Right forelimb (tissue), 1 donor: ENCODE measurements around the gene TPP1.
A peak's percentile ranks its signal among the peaks of the same experiment; 100 is the strongest.

ENCODE experiments used
- DNase-seq: peaks from one replicate; pipeline ENCODE4 v3.0.0-alpha.2; 2018

The TPP1 gene

DNA sequence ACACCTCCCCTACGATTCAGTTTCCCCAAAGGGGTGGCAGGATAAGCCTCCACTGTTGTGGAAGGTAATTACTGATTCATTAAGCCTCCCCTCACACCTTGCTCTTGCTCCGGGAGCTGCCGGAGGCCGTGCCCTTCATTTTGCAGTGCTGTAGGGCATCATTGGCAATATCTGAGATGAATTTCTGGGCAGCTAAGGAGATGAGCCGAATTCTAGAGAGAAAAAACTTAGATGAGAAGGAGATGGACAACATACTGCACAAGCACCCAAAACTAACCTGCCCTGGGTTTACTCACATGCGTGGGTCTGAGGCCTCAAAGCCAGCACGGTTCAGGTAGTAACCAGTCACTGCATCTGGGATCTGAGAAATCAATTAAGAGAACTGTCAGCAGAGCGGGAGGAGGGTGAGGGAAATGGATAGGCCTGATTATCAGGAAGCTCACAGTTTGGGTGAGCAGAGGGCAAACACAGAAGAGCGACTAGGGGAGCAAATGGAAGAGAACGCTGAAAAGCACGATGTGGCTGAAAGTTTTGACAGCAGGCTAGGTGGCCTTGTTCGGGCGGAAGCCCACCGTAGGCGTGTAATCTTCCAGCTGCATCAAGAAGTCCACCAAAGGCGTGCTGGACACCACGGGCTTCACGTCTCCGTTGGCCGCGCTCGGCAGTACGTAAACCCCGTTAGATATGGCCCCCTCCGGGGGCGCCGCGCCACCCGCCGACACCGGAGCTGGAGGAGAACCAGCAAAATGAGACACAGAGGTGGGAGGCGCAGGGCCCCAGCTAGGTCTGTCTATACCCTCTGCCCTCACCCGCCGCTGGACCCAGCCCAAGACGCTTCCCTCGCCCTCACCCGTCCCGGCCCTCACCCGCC is 7.9 kb downstream of the TPP1 start:
- peak; percentile 37 for DNase-seq

DNA sequence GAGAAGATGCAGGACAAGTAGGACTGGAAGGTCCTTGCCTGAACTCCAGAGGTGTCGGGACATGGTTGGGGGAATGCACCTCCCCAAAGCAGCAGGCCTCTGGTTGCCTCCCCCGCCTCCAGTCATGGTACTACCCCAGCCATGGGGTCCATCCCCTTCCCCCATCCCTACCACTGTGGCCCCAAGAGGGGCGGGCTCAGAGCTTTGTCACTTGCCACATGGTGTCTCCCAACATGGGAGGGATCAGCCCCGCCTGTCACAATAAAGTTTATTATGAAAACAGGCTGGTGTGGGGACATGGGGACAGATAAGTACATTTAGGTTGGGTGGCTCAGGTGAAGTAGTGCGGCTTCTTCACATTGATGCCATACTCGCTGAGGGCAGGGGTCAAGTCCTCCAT is 8.6 kb downstream of the TPP1 start:
- peak; percentile 41 for DNase-seq

DNA sequence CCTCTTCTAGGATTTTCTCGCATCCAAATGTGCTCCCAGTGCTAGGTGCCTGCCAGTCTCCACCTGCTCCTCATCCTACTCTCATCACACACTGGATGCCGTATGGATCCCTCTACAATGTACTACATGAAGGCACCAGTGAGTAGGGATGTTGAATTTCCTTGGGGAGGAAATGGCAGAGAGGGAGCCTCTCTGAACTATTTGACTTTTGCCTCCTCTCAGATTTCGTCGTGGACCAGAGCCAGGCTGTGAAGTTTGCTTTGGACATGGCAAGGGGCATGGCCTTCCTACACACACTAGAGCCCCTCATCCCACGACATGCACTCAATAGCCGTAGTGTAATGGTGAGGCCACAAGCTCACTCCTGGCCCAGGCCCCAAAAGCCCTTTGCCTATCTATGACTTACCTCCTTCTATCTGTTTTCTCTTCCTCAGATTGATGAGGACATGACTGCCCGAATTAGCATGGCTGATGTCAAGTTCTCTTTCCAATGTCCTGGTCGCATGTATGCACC is 9.7 kb downstream of the TPP1 start:
- peak; percentile 15 for DNase-seq

DNA sequence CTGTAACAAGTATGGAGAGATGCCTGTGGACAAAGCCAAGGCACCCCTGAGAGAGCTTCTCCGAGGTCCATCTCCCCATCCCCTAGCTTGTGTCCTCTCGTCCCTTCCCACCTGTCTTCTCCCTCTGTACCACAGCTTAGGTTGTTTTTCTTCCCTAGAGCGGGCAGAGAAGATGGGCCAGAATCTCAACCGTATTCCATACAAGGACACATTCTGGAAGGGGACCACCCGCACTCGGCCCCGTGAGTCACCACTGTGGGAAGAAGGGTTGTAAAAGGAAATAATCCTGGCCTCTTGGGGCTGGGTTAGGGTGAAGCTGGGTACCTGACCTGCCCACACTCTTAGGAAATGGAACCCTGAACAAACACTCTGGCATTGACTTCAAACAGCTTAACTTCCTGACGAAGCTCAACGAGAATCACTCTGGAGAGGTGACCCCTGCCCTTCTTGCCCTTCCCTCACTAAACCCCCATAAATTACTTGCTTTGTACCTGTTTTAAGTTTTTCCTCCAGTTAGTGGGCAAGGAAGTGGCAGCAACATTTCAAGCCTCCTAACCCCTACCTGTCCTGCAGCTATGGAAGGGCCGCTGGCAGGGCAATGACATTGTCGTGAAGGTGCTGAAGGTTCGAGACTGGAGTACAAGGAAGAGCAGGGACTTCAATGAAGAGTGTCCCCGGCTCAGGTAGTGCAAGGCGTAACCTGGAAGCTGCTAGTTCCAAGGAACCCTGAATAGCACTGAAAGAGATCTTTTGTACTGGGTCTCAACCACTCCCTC is 10.3 kb downstream of the TPP1 start:
- peak; percentile 35 for DNase-seq

DNA sequence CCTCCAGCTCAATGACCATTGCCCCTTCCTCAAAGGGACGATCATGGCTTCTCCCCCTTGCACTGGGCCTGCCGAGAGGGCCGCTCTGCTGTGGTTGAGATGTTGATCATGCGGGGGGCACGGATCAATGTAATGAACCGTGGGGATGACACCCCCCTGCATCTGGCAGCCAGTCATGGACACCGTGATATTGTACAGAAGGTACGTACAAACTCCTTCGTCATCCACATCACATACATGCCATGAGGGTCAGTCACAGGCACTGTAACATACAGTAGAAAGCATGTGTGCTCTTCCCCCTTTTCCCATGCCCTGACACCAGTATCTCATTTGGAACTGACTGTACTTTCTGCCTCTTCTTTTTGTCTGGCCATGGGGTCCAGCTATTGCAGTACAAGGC is 11.2 kb downstream of the TPP1 start:
- no peak for DNase-seq

DNA sequence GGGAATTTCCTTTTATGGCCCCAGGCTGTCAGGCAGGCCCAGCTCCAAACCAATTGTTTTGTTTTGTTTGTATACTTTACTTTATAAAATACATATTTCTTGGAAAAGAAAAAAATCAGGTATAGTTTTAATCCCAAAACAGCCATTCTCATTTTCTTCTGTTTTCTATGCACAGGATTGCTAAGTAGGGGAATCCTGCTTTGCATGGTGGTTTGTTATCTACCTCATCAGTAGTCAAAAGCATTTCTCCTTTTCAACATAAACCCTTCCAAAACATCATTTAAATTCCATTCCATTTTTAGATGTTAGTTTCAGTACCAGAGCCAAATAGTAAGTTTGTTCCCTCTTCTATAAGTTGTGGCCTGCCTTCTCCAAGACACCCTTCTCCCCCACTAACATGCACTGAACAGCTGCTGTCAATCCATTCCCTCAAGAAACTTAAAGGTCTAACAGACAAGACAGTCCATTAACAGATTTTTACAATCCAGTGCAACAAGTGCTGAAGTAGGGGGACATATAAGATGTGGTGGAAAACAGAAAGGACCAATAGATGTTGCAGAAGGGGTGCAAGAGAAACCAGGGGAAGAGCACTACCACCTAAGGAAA is 11.9 kb downstream of the TPP1 start:
- DNase-seq, result peak; percentile 15

DNA sequence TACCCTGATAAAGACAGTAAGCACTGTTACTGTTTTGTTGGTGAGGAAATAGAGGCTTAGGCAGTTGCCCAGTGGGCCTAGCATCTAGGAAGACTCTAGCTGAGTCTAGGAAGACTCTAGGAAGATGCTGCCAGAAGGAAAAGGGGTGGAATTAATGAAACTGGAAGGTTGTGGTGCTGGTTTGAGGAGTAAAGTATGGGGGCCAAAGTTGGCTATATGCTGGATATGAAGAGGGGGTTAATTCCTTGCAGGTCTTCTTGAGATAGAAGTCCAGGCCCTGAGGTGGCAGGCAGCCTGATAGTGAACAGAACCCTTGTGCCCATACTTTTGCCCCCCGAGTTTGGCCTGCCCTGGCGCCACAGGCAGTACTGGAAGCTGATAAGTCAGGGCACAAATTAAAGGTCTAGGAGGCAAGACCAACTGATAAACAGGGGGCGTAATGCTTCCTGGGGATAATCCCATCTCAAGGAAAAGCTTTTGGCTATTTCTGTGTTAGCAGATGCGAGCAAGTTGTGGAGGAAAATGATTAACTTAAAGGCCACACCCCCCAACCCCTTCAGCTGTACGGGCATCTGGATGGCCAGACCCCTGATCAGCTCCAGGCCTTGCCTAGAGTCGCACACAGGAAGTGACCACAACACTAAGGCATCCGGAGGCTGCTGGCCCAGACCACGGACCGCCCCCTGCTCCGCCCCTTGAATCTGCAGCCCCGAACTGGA is 12.6 kb downstream of the TPP1 start:
- peak; percentile 91 for DNase-seq

DNA sequence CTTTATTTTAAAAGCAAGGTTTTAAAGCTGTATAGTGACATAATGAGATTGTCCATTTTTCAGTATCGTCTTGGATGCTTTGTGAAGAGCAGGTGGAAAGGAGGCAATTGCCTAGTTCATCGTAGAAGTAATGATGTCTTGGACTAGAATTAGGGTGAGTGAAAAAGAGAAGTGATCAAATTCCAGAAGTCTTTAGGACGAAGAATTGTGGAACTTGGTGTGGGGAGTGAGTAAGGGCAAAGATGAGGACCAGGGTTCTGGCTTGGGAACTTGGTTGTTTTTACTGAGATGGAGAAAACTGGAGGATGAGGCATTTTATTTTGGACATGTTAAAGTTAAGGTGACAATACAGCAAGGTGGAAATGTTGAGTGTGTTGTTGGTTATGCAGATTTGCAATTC is 14.4 kb downstream of the TPP1 start:
- no peak for DNase-seq

DNA sequence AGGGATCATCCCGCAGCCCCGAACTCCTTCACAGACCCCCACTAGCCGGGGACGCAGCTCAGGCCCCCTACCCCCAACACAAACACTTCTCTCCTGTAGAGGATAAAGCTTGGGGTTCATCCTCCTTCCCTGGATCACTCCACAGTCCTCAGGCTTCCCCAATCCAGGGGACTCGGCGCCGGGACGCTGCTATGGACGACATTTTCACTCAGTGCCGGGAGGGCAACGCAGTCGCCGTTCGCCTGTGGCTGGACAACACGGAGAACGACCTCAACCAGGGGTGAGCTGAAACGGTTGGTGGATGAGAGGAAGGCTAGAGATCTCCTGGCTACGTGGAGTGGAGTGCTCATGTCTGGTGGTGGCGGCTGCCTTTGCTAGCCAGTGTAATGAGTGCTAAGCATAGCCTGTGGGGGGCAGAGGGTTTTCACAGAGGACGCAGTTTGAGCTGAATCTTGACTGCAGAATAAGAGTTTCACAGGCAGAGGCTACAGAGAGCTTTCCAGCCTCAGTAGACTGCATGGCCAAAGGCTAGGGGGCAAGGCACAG is 15.1 kb downstream of the TPP1 start:
- DNase-seq, result peak; percentile 74

DNA sequence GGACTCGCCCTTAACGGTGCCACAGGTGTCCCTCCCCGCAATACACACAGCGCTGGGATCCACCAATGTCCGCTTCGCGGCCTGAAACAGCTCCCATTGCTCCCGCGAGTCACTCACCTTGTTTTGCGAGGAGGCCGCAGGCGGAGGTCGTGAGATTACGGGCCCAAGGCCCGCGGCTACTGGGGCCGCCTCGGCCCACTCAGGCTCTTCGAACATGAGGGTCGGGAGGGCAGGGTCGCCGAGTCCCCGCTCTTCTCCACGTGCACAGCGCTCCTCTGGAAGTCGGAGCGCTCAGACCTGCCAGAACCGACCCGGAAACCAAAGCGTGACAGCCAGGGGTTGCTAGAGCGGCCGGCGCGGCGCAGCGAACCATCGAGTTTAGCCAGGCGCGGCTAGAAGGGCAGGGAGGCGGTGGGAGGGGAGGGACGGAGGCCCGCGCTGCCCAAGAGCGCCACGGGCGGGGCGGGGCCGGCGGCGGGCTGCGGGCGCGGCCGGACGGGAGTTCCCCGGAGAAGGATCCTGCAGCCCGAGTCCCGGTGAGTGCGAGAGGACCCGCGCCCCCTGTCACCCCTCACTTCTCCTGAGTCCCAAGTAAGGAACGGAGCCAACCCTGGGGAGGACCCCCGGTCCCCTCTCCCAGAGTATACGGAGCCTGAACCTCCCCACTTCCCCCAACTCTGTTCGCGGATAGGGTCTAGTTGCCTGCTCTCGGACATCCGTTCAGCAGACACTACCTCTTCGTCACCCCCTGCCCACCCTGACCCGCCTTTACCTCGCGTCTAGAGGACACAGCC is 15.7 kb downstream of the TPP1 start, which contains the start of the genes ILK and RRP8:
ILK (plus strand) TSS at position 488 of the 794 bp plus-strand sequence. CDS start 498 bp downstream, outside the sequence.
RRP8 (minus strand) TSS at position 330 of the 794 bp plus-strand sequence; CDS start at position 216, 114 bp downstream.
- peak; percentile 93 for DNase-seq

DNA sequence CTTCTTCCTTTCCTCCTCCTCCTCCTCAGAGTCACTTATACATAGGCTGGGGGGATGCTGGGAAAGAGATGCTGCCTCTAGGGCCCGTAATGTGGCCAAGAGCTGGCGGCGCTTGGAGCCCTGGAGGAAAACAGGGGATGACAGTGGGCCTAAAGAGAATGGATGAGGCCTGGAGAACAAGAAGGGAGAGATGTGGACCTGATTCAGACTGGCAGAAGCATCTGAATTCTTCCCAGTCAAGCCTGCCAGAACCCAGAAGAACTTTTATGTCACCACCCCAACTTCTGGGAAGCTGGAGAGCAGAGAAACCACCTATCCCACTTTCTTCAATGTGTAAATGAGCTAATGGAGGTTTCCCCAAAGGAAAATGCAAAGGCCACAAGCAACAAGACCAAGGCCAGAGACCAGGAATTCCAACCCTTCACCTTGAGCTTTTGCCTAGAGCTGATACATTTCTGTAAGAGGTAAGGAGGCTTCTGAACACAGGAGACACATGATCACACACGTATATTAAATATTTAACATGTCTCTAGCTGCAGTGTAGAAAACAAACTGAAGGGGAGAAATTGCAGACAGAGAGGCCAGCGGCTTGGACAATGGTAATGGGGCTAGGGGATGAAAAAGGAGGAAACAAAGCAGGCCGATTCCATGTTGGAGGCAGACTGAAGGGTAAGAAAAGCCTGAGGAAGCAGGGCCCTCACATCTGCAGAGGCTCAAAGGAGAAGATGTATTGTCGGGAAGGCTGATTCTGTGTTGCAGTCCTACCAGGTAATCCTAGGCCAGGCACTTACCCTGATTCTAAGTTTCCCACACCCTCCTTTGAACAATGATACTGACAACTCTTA is 16.9 kb downstream of the TPP1 start:
- peak; percentile 18 for DNase-seq

DNA sequence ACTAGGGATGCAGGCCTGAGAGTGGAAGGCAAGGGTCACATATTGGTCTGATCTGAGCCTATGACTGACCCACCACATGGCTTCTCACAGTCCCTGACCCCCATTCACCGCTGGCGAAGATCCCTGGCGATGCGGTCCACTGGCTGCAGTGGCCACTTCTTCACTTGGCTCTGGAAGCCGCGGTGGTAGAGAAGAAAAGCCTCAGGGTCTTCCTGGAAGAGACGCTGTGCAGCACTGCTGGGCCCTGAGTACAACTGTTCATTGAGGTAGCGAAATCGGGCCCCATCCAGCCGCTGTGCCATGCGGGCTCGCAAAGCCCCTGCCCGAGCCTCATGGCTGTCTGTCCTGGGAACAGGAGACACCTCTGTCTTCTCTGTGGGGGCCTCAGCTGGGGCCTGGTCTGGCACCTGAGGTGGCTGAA is 18.2 kb downstream of the TPP1 start:
- peak; percentile 9 for DNase-seq

DNA sequence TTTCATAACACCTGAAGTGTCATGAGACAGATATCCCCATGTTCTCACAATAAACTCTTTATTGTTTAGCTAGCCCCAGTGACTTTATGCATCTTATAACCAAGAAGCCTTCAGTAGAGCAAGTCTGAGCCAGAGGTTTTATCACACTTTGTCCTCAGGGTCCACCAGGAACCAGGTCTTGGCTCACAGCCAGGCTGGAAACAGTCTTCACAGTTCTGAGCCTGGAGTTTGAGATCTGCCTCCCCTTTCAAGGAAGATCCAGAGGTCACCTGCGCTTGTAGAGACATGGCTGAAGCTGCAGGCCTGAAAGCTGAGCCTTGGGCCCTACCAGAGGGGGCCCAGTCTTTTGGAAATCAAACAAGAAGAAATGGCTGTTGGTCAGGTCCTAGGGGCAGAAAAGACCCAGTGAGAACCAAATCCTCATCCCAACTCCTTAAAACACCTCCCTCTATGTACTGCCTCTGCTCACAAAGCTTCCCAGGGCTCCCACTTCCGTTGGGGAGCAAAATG is 19.3 kb downstream of the TPP1 start:
- peak; percentile 11 for DNase-seq

DNA sequence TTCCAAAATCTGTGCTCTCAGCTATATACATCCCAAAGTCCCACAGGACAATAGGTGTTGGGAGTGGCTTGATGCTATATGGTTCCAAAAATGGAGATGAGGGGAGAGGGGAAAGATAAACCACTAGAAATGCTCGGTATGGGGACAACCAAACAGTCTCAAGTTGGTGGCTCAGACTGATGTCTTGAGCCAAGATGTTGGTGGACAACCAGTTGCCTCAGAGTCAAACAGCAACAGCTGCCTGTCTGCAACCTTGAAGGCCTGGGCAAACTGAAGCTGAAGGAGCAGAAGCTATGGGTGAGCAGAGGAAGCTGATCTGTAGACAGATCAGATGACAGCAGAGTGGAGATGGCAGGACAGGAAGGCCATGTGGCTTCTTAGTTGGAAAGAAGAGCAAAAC is 19.8 kb downstream of the TPP1 start:
- no peak for DNase-seq

DNA sequence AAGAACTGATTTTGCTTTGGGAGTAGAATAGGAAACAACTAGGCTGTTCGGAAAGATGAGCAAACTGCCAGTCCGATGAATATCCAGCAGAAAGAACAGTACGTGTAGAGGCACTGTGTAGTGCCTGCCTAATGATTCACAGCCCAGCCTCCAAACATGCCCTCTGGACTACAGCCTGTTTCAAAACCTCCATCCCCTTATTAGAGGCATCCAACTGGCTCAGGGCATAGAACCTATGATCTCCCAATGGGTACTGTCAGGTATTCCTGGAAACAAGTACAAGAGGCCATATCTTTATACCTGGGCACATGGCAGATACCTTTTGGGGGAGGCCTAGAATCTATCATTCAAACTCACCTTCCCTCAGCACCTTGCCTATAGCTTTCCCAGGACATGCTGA is 20.7 kb downstream of the TPP1 start:
- no peak for DNase-seq

DNA sequence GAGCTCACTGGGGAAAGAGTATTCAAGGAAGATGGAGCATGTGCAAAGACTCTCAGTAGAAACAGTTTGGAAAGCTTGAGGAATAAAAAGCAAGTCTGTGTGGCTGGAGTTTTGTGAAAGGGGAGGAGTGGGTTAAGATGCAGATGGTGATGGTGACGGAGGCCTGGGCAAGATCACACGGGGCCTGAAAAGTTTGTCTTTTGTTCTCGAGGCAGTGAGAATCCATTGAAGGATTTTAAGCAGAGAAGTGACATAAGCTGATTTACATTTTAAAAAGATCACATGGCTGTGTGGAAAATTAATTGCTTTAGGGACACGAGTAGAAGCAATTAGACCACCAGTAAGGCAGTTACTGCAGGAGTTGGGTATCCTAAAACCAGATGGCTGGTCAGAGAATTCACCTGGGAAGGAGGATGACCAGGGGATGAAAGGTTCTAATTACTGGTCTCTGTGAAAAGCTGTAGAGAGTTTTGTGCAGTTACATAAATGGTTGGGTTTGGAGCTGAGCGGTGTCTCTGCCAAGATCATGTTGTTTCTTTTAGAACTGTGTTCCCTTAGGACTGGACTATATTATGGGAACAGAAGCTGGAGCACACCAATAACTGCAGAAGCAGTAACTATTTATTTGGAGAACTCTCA is 22.9 kb downstream of the TPP1 start:
- DNase-seq, result no peak

DNA sequence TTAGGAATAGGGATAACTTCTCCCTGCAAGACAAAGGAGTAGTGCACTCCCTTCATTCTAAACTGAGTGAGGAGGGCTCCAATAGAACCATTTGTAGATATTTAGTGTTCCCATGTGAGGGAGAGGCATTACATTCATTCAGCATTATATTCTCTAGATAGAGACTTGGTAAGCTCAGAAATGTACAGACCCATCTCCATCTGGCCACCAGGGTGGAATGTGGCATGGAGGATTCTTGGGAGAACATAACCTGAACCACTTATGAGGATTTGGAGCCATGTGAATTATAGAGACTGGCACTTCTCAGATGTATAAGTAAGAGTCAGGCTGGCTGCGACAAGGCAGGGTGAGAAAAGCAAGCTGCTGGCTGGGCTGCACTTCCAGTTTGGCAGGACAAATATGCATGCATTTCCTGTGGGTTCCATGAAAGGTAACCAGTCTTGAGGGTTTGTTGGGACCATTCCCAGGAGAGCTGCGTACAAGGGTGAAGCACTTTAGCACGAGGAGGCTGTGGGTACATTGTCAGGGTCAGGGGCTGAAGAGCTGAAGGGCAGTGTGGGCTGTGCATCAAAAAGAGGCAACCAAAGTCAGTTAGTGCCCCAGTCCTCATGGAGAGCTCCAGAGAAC is 25.0 kb downstream of the TPP1 start:
- DNase-seq, result no peak

DNA sequence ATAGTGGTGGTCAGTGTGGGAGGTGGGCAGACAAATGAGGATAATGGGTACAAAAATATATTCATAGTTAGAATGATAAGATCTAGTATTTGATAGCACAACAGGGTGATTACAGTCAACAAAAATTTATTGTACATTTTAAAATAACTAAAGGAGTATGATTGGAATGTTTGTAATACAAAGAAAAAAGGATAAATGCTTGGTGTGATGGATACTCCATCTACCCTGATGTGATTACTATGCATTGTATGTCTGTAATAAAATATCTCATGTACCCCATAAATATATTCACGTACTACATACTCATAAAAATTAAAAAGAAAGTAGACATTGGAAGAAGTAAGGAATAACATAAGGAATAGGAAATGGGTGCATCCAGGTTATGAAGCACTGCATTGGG is 31.2 kb downstream of the TPP1 start:
- no peak for DNase-seq

DNA sequence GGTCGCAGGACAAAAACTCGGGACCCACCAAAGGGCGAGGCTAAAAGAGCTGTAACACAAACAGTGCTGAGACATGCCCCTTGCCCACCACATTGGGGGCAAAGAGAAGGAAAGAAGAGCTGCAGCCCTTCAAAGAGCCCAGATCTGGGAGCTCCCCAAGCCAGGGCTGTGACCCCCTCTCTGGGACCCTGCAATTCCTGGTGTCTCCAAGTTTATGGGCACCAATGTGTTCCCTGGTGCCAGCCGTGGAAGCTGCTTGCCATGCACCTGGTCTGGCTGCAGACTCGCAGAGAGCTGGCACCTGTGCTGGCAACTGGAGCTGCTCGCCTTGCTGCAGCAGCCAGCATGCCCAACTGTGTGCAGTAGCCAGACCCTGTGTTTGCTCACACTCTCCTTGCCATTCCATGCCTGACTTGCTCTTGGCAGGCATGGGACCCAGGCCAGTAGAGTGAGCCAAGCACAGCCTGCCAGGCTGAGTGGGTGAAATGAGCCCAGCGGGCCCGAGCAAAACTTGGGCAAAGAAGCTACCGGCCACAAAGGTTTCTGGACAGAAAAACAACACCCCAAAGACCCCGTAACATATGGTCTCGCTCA is 31.8 kb downstream of the TPP1 start:
- no peak for DNase-seq
